ENCODE measurements around the gene COL4A6.

COL4A6 gene

GRCh38 chrX:108270739-108271396 lies 167.4 kb downstream of the COL4A6 start:
- DNase-seq, result no peak

- DNase-seq, result no peak
Measured at GRCh38 chrX:108270280-108270679, 167.9 kb downstream of the COL4A6 start.

GRCh38 chrX:108268434-108269080 lies 169.7 kb downstream of the COL4A6 start:
- DNase-seq, result no peak

DNA sequence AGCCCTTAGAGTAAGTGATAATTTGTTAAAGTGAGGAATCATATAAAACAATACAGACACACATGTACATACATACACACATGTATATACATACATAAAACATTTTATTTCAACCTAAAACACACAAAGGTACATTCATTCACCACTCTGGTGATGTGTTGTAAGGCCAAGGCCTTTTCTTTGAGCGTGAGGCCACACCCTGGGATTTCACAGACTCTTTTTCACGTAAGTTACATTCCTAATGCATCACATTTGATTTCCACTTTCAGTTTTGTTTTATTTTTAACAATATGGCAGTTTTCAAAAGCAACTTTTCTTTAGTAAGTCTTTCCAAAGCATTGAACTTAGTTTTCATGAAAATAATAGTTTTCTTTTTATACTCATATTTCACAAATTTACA lies 170.7 kb downstream of the COL4A6 start:
- no peak for DNase-seq

- no peak for DNase-seq
Measured at GRCh38 chrX:108264376-108264775, 173.8 kb downstream of the COL4A6 start.

DNA sequence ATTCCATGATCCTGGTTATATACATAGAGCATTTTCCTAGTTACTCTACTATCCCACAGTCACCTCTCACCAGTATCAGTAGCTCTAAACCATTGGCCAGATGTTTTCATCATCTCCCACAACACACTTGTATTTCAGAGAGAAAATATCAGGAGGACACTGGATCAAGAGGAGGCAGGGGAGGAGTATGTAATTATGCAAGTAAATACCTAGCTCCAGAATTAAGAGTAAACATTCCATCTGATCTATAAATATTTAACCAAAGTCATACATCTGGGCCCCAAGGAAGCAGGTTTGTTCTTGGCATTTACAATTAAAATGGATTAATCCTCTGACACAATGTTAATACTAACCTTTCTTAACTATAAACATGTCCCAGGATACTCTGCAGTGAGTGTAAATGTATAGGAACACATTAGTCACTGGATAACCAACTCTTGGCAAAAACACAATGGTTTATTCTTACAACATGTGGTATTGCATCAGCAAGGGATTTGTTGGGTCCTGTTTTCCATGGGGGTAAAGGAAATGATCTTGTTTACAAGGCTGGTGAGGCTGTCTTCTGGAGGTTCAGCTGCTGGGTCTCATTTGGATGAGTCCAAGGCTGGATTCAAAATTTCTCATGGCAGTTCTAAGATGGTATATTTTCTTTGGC lies 176.5 kb downstream of the COL4A6 start:
- DNase-seq, result no peak

DNA sequence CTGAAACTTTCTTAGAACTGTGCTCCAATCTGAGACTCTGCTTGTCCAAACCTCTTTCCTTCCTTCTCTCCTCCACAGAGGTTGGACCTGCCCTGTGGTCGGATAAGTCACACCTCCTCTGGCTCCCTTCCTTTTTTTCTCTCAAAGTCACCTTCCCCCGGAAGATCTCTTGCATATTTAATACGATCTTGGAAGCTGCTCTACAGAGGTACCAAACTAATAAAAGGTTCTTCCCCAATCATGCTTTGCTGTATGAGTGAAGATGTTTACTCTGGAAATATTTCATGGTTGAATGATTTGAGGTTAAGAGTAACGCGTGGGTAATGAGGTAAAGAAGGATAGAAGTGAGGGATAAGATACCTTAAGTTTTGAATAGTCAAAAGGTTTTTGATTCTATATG lies 180.7 kb downstream of the COL4A6 start:
- DNase-seq, result no peak

- DNase-seq, result no peak
Measured at GRCh38 chrX:108254636-108255035, 183.6 kb downstream of the COL4A6 start.

GRCh38 chrX:108250654-108251579 lies 187.3 kb downstream of the COL4A6 start:
- DNase-seq, result no peak

GRCh38 chrX:108246304-108246954 lies 191.8 kb downstream of the COL4A6 start:
- no peak for DNase-seq

- no peak for DNase-seq
Measured at GRCh38 chrX:108245462-108245861, 192.8 kb downstream of the COL4A6 start.

DNA sequence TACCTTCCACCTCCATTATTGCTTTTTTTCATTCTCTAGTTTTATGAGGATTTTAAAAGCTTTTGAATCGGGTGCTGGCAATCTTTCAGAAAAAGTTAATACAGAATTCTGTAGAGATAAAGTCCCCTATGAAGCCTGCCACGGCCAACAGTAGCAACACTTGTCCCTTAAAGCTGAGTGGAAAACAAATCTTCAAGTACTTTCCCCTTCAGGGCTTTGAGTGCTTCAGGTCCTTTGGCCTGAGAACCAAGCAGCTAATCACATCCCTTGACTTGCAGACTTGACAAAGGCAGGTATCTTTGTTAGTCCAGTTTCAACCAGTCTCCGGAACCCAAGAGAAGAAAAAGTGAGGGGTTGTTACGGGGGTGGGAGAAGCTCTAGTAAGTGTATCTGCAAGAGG lies 202.2 kb downstream of the COL4A6 start:
- no peak for DNase-seq

DNA sequence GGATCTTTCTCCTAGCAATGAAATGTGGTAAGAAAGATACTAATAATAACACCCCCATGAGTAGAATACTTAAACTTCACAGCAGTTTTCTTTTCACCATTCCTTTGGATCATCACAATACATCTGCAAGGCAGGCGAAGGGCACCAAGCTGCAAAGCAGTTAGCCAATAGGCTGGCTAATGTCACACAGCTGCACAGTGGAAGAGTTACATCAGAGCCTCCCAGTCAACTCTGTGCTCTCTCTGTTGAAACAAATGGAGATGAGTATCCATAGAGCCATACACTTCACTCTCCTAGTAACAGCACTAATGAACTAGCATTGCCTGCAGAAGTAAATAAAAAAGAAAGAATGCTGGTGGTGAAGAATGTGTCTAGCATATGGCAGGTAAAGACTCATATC lies 207.6 kb downstream of the COL4A6 start:
- no peak for DNase-seq

GRCh38 chrX:108224727-108225621 lies 213.2 kb downstream of the COL4A6 start:
- peak in 4 of 56 donors; percentile 1 to 11 (median 6) for DNase-seq

- DNase-seq, result no peak
Measured at GRCh38 chrX:108224218-108224617, 214.0 kb downstream of the COL4A6 start.

DNA sequence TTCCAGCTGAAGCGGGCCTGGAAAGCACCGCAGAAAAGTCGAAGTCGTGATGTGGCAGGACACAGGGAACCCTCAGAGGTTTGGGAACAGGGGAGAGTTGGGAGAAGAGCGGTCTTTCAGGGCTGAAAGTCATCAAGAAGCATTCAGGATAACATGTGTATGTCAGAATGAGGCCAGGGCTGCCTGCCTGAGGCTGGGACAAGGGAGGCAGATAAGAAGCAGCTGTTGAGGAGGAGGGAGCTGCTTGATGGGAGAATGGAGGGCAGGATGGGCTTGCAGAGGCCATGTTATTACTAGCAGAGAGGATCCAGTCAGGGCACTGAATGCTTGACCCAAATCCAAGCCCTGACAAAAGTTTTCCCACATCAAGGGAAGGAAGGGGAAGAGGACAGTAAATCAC lies 214.6 kb downstream of the COL4A6 start:
- DNase-seq, result no peak

GRCh38 chrX:108221301-108221864 lies 216.8 kb downstream of the COL4A6 start:
- no peak for DNase-seq

- DNase-seq, result no peak
Measured at GRCh38 chrX:108219949-108220601, 218.1 kb downstream of the COL4A6 start.

DNA sequence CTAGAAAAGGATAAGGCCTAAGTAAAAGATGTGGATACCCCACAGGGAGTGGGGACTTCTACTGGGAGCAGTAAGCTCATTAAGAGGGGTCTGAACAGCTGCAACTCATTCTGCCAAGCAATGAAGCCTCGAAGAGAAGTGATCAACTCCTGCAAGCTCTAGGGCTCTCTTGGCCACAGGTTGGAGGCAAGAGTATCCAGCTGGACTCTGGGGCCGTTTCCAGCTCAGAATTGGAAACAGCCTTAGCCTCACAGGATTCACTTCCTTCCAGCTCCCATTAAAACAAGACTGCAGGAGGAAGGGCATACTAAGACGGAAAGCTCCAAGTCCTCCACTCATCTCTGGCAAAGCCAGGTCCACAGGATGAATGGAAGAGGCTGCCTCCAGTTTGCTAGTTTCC lies 220.3 kb downstream of the COL4A6 start:
- no peak for DNase-seq
